Measurements from ENCODE around the gene CAVIN2.
"Not testable (repeated sequence)": the region's sequence is repeated elsewhere in the genome, so short reads cannot be mapped to it uniquely, and the experiment has no call there.

Gene CAVIN2

DNA sequence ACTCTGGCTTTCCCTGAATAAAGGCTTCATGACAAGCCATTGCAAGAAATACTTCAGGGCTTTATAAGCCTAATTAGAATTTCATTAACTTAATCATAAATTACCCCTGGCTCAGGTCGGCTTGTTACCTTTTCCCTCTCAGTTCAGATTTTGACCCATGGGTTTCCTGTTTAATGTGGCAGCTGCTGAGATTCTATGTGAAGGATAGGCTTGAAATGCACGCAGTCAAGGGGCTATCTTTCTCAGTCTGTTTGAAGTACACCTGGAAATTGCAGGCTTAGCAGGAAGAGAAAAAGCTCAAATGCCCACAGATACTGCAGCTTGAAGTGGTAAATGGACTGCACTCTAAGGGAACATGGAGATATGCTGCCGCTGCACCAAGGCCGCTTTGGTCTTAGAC, 49.4 kb downstream of the CAVIN2 start:
- DNase-seq = no peak

DNA sequence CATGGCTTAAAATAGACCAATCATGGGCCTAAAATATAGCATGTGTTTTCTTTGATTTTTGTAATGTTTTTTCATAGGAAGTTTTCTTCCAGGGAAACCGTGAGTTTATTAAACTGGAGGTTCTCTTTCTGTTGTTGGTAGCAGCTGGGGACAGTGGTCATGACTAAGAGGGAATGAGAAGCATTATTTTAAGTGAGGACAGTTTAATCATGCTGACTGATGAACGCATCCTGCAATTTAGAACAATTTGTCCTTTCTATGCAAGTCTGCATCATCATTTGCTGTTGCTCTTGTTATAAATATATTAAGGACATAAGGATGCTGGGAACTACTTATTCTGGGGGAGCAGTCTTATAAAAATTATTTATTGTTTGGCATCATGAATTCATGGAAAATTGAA, 51.2 kb downstream of the CAVIN2 start:
- no peak for DNase-seq

- DNase-seq = no peak
Observed at GRCh38 chr2:191791953-191792560, 54.8 kb downstream of the CAVIN2 start.

- no peak for DNase-seq
Observed at GRCh38 chr2:191790737-191791136, 56.2 kb downstream of the CAVIN2 start.

DNA sequence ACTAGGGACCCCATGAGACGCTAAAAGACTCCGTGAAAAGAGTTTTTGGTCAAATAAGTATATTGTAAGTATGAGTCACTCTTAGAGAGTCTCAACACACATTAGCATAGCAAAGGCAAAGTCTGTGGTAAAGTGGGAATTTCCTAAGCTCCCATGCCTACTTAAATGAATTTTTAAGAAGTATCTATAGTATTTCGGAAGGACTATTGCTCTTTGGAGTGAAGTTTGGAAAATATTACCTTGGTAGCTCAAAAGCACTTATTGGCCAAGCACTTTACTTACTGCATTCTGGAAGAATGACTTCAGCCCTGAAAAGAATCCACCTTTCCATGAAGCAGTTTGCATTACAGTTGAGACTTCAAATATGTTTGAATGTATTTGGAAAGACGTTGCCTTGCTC, 57.1 kb downstream of the CAVIN2 start:
- DNase-seq = no peak

DNA sequence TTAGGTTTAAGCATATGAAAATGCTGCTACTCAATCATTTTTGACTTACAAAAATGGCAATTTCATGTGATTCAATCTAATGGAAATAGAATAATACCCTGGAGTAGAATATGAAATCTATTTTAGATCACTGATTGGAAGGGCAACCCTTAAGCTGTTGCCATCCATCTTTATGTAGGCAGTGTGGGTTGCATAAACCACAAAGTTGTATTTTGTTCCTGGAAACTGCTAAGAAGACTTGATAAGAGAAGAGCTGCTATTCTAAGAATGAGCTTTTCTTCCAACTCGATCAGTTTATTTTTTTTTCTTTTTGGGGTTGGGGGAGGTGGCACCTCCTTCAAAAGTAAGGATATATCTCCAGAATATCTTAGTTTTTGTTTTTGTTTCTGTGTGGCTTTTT, 60.2 kb downstream of the CAVIN2 start:
- no peak for DNase-seq

DNA sequence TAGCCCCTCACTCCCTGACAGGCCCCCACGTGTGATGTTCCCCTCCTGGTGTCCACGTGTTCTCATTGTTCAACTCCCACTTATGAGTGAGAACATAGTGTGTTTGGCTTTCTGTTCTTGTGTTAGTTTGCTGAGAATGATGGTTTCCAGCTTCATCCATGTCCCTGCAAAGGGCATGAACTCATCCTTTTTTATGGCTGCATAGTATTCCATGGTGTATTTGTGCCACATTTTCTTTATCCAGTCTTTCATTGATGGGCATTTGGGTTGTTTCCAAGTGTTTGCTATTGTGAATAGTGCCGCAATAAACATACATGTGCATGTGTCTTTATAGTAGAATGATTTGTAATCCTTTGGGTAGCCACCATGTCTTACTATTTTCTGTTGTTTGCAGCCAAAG, 61.2 kb downstream of the CAVIN2 start:
- not testable (repeated sequence) for DNase-seq
